Gastrocnemius medialis (tissue), 4 donors: ENCODE results near the gene CSAG2. TPM values are rescaled to one million over a fixed set of nuclear protein-coding genes. Genes with fewer than 3 reads are reported as not detected.
"Not testable (repeated sequence)": the region's sequence is repeated elsewhere in the genome, so short reads cannot be mapped to it uniquely, and the experiment has no call there.

ENCODE experiments used
- ATAC-seq, 2 donors: fragments of 150-250 bp; one replicate each; pipeline ENCODE4 v1.9.1; 2016
- DNase-seq, 2 donors: peaks; one replicate each; pipeline ENCODE4 v3.0.0-alpha.2; 2019
- H3K27ac ChIP-seq, 4 donors: fragments of 200-600 bp; sonication (generic); 1 replicate in 1 of 4; 2 replicates in 3 of 4; pipeline ENCODE4 v1.5.1; 2016 to 2018; ENCODE audit warnings: mild to moderate bottlenecking in 2 of 4, moderate library complexity in 1 of 4
- H3K27me3 ChIP-seq, 3 donors: fragments of 200-600 bp; sonication (generic) in 2 of 3; 1 replicate in 1 of 3; 2 replicates in 2 of 3; pipeline versions ENCODE4 v1.5.1 to v1.6.0; 2016 to 2019; ENCODE audit warnings: mild to moderate bottlenecking in 1 of 3, moderate library complexity in 1 of 3
- H3K36me3 ChIP-seq, 2 donors: fragments of 200-600 bp; sonication (generic) in 1 of 2; one replicate each; pipeline ENCODE4 v1.5.1; 2017 to 2018
- H3K4me1 ChIP-seq, 2 donors: fragments of 200-600 bp; sonication (generic) in 1 of 2; one replicate each; pipeline ENCODE4 v1.5.1; 2016 to 2017; ENCODE audit warnings: mild to moderate bottlenecking in 2 of 2
- H3K4me3 ChIP-seq, 4 donors: fragments of 200-600 bp; sonication (generic) in 3 of 4; 1 replicate in 1 of 4; 2 replicates in 3 of 4; pipeline ENCODE4 v1.5.1; 2016 to 2019; ENCODE audit warnings: mild to moderate bottlenecking in 2 of 4
- H3K9me3 ChIP-seq, 3 donors: fragments of 200-600 bp; sonication (generic) in 2 of 3; 1 replicate in 1 of 3; 2 replicates in 2 of 3; pipeline ENCODE4 v1.5.1; 2016 to 2019
- CTCF ChIP-seq, 5 experiments: fragments of 450-650 bp in 3 of 5; fragments of 200-600 bp in 2 of 5; sonication (generic) in 2 of 5; IDR thresholded peaks in 4 of 5; conservative IDR thresholded peaks in 1 of 5; 1 replicate in 4 of 5; 2 replicates in 1 of 5; pipeline ENCODE4 v1.5.1; 2016 to 2019; ENCODE audit warnings: antibody characterized with exemption in 5 of 5, mild to moderate bottlenecking in 3 of 5, moderate library complexity in 3 of 5
- POLR2A ChIP-seq, 2 donors: fragments of 450-650 bp; IDR thresholded peaks; one replicate each; pipeline ENCODE4 v1.6.1; 2017; ENCODE audit warnings: antibody characterized with exemption in 2 of 2, mild to moderate bottlenecking in 2 of 2, moderate library complexity in 2 of 2
- in situ Hi-C, 4 donors: fragments of 200-750 bp; cut with MboI; loops; one replicate each; pipeline versions ENCODE4 v1.15.0 to v1.8.0; 2017; ENCODE audit warnings: low sequenced_read_pairs in 4 of 4
- intact Hi-C: fragments of 100-400 bp; cut with DNase I; formaldehyde crosslinking; loops from one replicate; pipeline ENCODE4 v1.15.1; 2023; ENCODE audit warnings: low total_unique reads
- total RNA-seq, 4 donors: library from RNA; depleted of rRNA; stranded (reverse); fragments of >200 nt; gene quantifications; one replicate each; pipeline versions ENCODE4 v1.1.0 to v1.2.3, GENCODE V29; 2016

Gene CSAG2
- total RNA-seq, 4 donors from 2014 or later, result not detected

- ATAC-seq, result no peak
- no peak overlapping the region for H3K27ac ChIP-seq
- in situ Hi-C loops, result no loop called here
These were observed 26.0 kb upstream of the CSAG2 start for GRCh38 chrX:152735101-152735500.

GRCh38 chrX:152734143-152734858 is 25.2 kb upstream of the CSAG2 start:
- H3K27me3 ChIP-seq, H3K36me3 ChIP-seq, DNase-seq, H3K4me3 ChIP-seq, H3K4me1 ChIP-seq, H3K27ac ChIP-seq, in situ Hi-C loops, H3K9me3 ChIP-seq, ATAC-seq, intact Hi-C loops: not testable (repeated sequence)

More at GRCh38 chrX:152735101-152735500, 26.0 kb upstream of the CSAG2 start:
- H3K36me3 ChIP-seq, result no peaks in the 10 kb centered on the region
- no peak for TF ChIP-seq CTCF (IDR thresholded peaks at IDR 0.05 in 4 of 5, conservative IDR thresholded peaks at IDR 0.05 in 1 of 5)
- TF ChIP-seq POLR2A (IDR thresholded peaks at IDR 0.05), result no peak
- H3K9me3 ChIP-seq, result no peaks in the 10 kb centered on the region
- DNase-seq, result no peak
- no peaks in the 10 kb centered on the region for H3K27me3 ChIP-seq
- intact Hi-C loops, result no loop called here
- H3K4me3 ChIP-seq, result no peak overlapping the region
- H3K4me1 ChIP-seq, result no peaks in the 10 kb centered on the region

GRCh38 chrX:152733261-152733975 is 24.3 kb upstream of the CSAG2 start, which contains the start of the genes CSAG1 and MAGEA12:
TSS of gene CSAG1 (minus strand) at chrX:152733721. CDS start at chrX:152732460, 1,261 bp downstream.
TSS of gene MAGEA12 (plus strand) at chrX:152733757. CDS start at chrX:152736162, 2,405 bp downstream.
- intact Hi-C loops (no loop called here), in situ Hi-C loops (no loop called here)
- ATAC-seq, result no peak
- Histone ChIP-seq H3K4me3 (no peak within 1 kb of the TSS), H3K9me3 (no peaks in the 10 kb centered on the region), H3K36me3 (no peaks in the 10 kb centered on the region), H3K27me3 (no peaks in the 10 kb centered on the region), H3K4me1 (no peaks in the 10 kb centered on the region), H3K27ac (no peak within 1 kb of the TSS)
- no peak for DNase-seq
- TF ChIP-seq CTCF (IDR thresholded peaks at IDR 0.05 in 4 of 5, conservative IDR thresholded peaks at IDR 0.05 in 1 of 5) (no peak), POLR2A (IDR thresholded peaks at IDR 0.05) (no peak)

GRCh38 chrX:152725409-152725808 is 16.3 kb upstream of the CSAG2 start:
- H3K4me3 ChIP-seq, result no peak overlapping the region
- in situ Hi-C loops (no loop called here), intact Hi-C loops (no loop called here)
- no peaks in the 10 kb centered on the region for H3K27me3 ChIP-seq
- no peak overlapping the region for H3K27ac ChIP-seq
- H3K4me1 ChIP-seq, result no peaks in the 10 kb centered on the region
- no peaks in the 10 kb centered on the region for H3K9me3 ChIP-seq
- TF ChIP-seq POLR2A (IDR thresholded peaks at IDR 0.05) (no peak), CTCF (IDR thresholded peaks at IDR 0.05 in 4 of 5, conservative IDR thresholded peaks at IDR 0.05 in 1 of 5) (no peak)
- H3K36me3 ChIP-seq, result no peaks in the 10 kb centered on the region
- ATAC-seq (no peak), DNase-seq (no peak)

- ATAC-seq, intact Hi-C loops: not testable (repeated sequence)
These were observed 5.0 kb upstream of the CSAG2 start, which contains the start of gene MAGEA2B for GRCh38 chrX:152713815-152714787. TSS of gene MAGEA2B (plus strand) at chrX:152714628. CDS start at chrX:152717107, 2,479 bp downstream.

GRCh38 chrX:152713195-152713594 is 4.1 kb upstream of the CSAG2 start:
- ATAC-seq, in situ Hi-C loops, DNase-seq, H3K4me3 ChIP-seq, intact Hi-C loops, H3K27ac ChIP-seq, H3K36me3 ChIP-seq, H3K27me3 ChIP-seq, H3K4me1 ChIP-seq, H3K9me3 ChIP-seq: not testable (repeated sequence)

More at GRCh38 chrX:152713815-152714787, 5.0 kb upstream of the CSAG2 start, which contains the start of gene MAGEA2B:
- H3K4me1 ChIP-seq, H3K9me3 ChIP-seq, DNase-seq, H3K27me3 ChIP-seq, H3K27ac ChIP-seq, H3K4me3 ChIP-seq, in situ Hi-C loops, H3K36me3 ChIP-seq: not testable (repeated sequence)

- intact Hi-C loops, H3K36me3 ChIP-seq, DNase-seq, H3K27me3 ChIP-seq, ATAC-seq, in situ Hi-C loops, H3K9me3 ChIP-seq, H3K4me1 ChIP-seq, H3K4me3 ChIP-seq, H3K27ac ChIP-seq: not testable (repeated sequence)
These were observed 2.6 kb downstream of the CSAG2 start for GRCh38 chrX:152706500-152706899.

- H3K4me1 ChIP-seq, in situ Hi-C loops, DNase-seq, intact Hi-C loops, H3K9me3 ChIP-seq, H3K27me3 ChIP-seq, H3K36me3 ChIP-seq, H3K27ac ChIP-seq, H3K4me3 ChIP-seq, ATAC-seq: not testable (repeated sequence)
These were observed 8.7 kb downstream of the CSAG2 start for GRCh38 chrX:152700390-152700789.
